ENCODE measurements around the gene MAGOHB. TPM values are rescaled to one million over a fixed set of nuclear protein-coding genes. Genes with fewer than 3 reads are reported as not detected.
"Not testable (repeated sequence)": the region's sequence is repeated elsewhere in the genome, so short reads cannot be mapped to it uniquely, and the experiment has no call there.

Gene MAGOHB
- total RNA-seq, 2 donors from 2014 or later = 10.4 to 13.4 TPM

GRCh38 chr12:10617863-10618262 is 4.5 kb upstream of the MAGOHB start:
- intact Hi-C loops (cut with DNase I, micrococcal nuclease) = loop anchor here in 1 of 2 donors (10.0 kb wide), 1 partner anchor 107 kb away; the partner anchor contains the start of gene YBX3
- ATAC-seq (no peak), DNase-seq (no peak)

GRCh38 chr12:10615532-10615931 is 2.1 kb upstream of the MAGOHB start:
- ATAC-seq (no peak), DNase-seq (no peak)
- intact Hi-C loops (cut with DNase I, micrococcal nuclease) = loop anchor here in 1 of 2 donors (10.0 kb wide), 1 partner anchor 109 kb away; the partner anchor contains the start of gene YBX3

- ATAC-seq = peak; percentile 3
- no peak for DNase-seq
- intact Hi-C loops (cut with DNase I, micrococcal nuclease) = loop anchor here in 1 of 2 donors (10.0 kb wide), 1 partner anchor 111 kb away; the partner anchor contains the start of gene YBX3
Observed at GRCh38 chr12:10614056-10614370, 604 bp upstream of the MAGOHB start.

GRCh38 chr12:10612984-10613348 is 443 bp downstream of the MAGOHB start:
- DNase-seq (no peak), ATAC-seq (peak; percentile 9)
- intact Hi-C loops (cut with DNase I, micrococcal nuclease) = loop anchor here in 1 of 2 donors (10.0 kb wide), 1 partner anchor 112 kb away; the partner anchor contains the start of gene YBX3

DNA sequence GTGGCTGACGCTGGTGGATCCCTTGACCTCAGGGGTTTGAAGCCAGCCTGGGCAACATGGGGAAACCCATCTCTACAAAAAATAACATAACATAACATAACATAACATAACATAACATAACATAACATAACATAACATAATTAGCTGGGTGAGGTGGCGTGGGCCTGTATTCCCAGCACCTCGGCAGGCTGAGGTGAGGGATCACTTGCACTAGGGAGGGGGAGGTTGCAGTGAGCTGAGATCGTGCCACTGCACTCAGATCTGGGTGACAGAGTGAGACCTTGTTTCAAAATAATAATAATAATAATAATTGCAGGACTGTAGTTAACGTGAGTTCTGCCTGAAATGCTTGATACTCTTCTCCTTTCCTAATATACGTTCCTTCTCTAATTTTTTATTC is 1.3 kb downstream of the MAGOHB start:
- DNase-seq (no peak), ATAC-seq (no peak)
- intact Hi-C loops (cut with DNase I, micrococcal nuclease) = loop anchor here in 1 of 2 donors (10.0 kb wide), 1 partner anchor 113 kb away; the partner anchor contains the start of gene YBX3

- intact Hi-C loops (cut with DNase I, micrococcal nuclease) = loop anchor here in 1 of 2 donors (10.0 kb wide), 1 partner anchor 114 kb away; the partner anchor contains the start of gene YBX3
Observed at GRCh38 chr12:10611258-10611657, 2.2 kb downstream of the MAGOHB start.

GRCh38 chr12:10610188-10610587 is 3.2 kb downstream of the MAGOHB start:
- ATAC-seq (no peak), DNase-seq (no peak)
- intact Hi-C loops (cut with DNase I, micrococcal nuclease) = loop anchor here in 1 of 2 donors (10.0 kb wide), 1 partner anchor 115 kb away; the partner anchor contains the start of gene YBX3

More at GRCh38 chr12:10611258-10611657, 2.2 kb downstream of the MAGOHB start:
- DNase-seq, ATAC-seq: not testable (repeated sequence)

DNA sequence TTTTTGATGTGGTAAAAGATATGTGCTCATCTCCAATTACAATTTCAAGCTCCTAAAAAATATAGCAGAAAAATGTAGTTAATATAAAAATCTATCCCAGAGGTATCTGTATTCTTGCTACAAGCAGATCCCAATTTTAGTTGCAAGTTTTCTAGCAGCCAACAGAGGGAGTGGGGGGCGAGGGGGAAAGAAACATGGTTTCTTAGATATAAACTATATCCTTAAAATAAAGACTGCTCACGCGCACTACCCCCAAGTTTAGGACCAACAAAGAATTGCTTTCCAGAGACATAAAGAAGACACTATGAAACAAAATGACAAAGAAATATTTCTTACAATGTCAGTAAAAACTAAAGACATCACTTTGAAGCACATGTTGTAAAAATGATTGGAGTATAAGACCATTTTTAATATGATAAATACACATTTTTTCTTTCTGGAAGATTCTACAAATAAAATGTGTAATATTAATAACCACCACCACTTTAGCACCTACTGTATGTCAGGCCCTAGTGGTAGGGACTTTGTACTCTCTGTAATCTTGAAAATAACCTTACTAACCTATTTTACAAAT is 5.4 kb downstream of the MAGOHB start:
- intact Hi-C loops (cut with DNase I, micrococcal nuclease) = no loop called here

GRCh38 chr12:10601860-10602259 is 11.5 kb downstream of the MAGOHB start:
- intact Hi-C loops (cut with DNase I, micrococcal nuclease) = no loop called here
- DNase-seq (no peak), ATAC-seq (no peak)

More for the DNA sequence above, 5.4 kb downstream of the MAGOHB start:
- DNase-seq (no peak), ATAC-seq (no peak)

- intact Hi-C loops (cut with DNase I, micrococcal nuclease) = no loop called here
- ATAC-seq (no peak), DNase-seq (no peak)
Observed at GRCh38 chr12:10600988-10601387, 12.4 kb downstream of the MAGOHB start.

GRCh38 chr12:10595881-10596280 is 17.5 kb downstream of the MAGOHB start:
- DNase-seq = no peak
- ATAC-seq = no peak
- intact Hi-C loops (cut with DNase I, micrococcal nuclease) = no loop called here

- DNase-seq (no peak), ATAC-seq (no peak)
- intact Hi-C loops (cut with DNase I, micrococcal nuclease) = no loop called here
Observed at GRCh38 chr12:10590966-10591365, 22.4 kb downstream of the MAGOHB start.

DNA sequence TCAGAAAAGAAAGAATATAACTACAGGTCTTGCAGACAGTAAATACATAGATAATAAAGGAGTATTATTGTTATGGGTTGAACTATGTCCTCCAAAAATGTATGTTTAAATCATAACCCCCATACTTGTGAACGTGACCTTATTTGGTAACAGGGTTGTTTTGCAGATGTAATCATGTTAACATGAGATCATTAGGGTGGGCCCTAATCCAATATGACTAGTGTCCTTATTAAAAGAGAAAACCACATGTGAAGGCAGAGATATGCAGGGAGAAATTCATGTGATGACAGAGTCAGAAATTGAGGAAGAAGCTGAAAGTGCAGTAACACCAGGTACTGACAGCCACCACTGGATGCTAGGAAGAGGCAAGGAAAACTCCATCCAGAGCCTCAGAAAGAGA is 29.0 kb downstream of the MAGOHB start:
- ATAC-seq (no peak), DNase-seq (no peak)
- intact Hi-C loops (cut with DNase I, micrococcal nuclease) = no loop called here

DNA sequence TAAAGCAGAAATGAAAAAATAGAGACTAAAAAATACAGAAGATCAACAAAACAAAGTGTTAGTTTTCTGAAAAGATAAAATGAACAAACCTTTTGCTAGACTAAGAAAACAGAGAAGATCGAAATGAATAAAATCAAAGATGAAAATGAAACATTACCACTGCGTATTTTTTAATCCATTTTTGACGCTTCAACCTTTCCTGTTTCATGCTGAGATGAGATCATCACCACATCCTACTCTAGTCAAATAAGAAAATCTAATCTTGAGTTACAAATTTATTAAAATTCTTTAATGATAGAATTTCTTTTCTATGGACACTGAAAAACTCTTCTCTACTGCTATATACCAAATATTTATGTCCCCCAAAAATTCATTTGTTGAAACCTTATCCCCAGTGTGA is 30.7 kb downstream of the MAGOHB start:
- intact Hi-C loops (cut with DNase I, micrococcal nuclease) = no loop called here
- ATAC-seq = no peak
- no peak for DNase-seq

- DNase-seq; ATAC-seq; intact Hi-C loops (cut with DNase I, micrococcal nuclease): not testable (repeated sequence)
Observed at GRCh38 chr12:10582133-10582532, 31.3 kb downstream of the MAGOHB start.

- ATAC-seq = no peak
- intact Hi-C loops (cut with DNase I, micrococcal nuclease) = no loop called here
- no peak for DNase-seq
Observed at GRCh38 chr12:10574307-10574706, 39.1 kb downstream of the MAGOHB start.

DNA sequence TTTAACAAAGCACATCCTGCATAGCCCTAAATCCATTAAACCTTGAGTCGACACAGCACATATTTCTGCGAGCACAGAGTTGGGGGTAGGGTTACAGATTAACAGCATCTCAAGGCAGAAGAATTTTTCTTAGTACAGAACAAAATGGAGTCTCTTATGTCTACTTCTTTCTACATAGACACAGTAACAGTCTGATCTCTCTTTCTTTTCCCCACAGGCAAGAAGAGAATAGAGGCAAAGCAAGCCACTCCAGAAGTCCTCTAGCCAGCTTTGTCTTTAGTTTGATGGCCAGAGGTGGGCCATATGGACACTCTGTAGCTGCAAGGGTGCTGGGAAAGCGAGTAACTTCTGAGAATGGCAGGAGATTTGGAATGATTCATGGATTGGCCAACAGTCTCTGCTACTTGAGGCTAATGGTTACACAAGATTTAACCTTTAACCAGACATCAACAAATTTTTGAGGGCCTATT is 41.4 kb downstream of the MAGOHB start:
- DNase-seq; ATAC-seq; intact Hi-C loops (cut with DNase I, micrococcal nuclease): not testable (repeated sequence)

DNA sequence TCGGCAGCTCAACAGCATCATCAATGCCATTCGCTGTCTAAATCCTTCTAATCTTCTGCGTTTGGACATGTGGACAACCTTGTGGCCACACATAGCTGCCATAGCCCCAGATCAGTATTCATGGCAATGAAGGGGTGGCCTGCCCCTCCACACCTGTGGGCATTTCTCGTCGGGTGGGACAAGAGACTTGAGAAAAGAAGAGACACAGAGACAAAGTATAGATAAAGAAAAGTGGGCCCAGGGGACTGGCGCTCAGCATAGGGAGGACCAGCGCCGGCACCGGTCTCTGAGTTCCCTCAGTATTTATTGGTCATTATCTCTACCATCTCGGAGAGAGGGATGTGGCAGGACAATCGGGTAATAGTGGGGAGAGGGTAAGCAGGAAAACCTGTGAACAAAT is 42.3 kb downstream of the MAGOHB start:
- ATAC-seq (no peak), DNase-seq (no peak)
- intact Hi-C loops (cut with DNase I, micrococcal nuclease) = no loop called here

DNA sequence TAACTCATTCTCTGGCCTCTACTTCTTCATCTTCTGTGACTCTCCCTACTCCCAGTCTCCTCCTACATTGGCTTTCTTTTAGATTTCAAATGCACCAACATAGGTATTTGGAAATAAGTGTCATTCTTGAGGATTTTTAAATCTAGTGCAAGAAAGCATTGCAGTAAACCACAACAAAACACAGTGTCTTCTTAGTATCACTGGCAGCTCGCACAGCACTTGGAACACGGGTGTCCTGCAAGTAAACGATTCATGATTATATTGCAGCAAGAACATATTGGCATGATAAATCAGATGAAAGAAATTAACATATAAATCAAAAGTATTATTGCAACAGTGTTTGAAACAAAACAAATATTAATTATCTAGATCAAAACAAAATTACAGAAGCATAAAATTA is 45.6 kb downstream of the MAGOHB start:
- DNase-seq (no peak), ATAC-seq (no peak)
- intact Hi-C loops (cut with DNase I, micrococcal nuclease) = loop anchor here in 1 of 2 donors (10.0 kb wide), 1 partner anchor 333 kb away; no protein-coding TSS in a partner anchor

GRCh38 chr12:10563966-10564365 is 49.4 kb downstream of the MAGOHB start:
- intact Hi-C loops (cut with DNase I, micrococcal nuclease) = loop anchor here (2.0 to 10.0 kb wide), 3 partner anchors 233 to 329 kb away; no protein-coding TSS in a partner anchor
- DNase-seq = no peak
- ATAC-seq = no peak

Data from left colon (tissue), 2 donors.